Fibroblast of villous mesenchyme (primary cell): ENCODE measurements around the gene BSN. TPM values are rescaled to one million over a fixed set of nuclear protein-coding genes. Genes with fewer than 3 reads are reported as not detected.
A peak's percentile ranks its signal among the peaks of the same experiment; 100 is the strongest.

Experiments
- DNase-seq: peaks from one replicate; pipeline ENCODE4 v3.0.0-alpha.2; 2010; ENCODE audit warnings: low read depth
- H3K4me3 ChIP-seq: 2 replicates; pipeline ENCODE4 v1.5.1; 2011; ENCODE audit warnings: low read depth, mild to moderate bottlenecking, low read length
- total RNA-seq: library from RNA; depleted of rRNA; stranded (reverse); fragments of >200 nt; gene quantifications from 2 replicates; pipeline ENCODE4 v1.2.3, GENCODE V29; 2012
- TF ChIP-seq, protein P1 (sequence below): IDR thresholded peaks from 2 replicates; pipeline ENCODE4 v1.5.1; 2012; ENCODE audit warnings: low read depth, mild to moderate bottlenecking, low read length; ENCODE audit not compliant: insufficient read depth

Gene BSN
- total RNA-seq, 1 donor = under 0.01 TPM

DNA sequence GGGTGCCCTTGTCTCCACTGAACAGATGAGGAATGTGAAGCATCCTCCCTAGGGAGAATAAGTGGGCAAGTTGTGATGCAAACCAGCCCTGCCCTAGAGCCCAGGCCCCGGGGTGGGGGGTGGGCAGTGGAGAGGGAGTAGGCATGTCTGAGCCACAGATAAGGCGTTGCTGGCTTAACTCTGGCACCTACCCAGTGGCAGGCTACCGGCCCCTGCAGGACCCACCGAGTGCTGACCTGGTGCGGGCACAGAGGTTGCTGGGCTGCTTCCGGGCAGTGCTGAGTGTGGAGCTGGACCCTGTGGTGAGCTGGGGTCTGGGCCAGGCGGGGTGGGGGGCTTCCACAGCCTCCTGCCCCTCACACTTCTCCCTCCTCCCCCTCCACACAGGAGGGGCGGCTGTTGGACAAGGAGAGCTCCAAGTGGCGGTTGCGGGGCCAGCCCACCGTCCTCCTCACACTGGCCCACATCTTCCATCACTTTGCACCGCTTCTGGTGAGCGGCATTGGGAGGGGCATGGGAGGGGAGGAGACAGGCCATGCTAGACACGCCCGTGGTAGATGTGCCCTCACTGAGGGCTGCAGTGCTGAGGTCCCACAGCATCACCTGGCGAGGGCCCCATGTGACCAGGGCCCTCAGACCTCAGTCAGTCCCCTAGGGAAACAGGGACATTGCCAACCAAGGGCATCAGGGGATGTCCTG, 145.2 kb downstream of the BSN start:
- TF ChIP-seq, protein P1, sequence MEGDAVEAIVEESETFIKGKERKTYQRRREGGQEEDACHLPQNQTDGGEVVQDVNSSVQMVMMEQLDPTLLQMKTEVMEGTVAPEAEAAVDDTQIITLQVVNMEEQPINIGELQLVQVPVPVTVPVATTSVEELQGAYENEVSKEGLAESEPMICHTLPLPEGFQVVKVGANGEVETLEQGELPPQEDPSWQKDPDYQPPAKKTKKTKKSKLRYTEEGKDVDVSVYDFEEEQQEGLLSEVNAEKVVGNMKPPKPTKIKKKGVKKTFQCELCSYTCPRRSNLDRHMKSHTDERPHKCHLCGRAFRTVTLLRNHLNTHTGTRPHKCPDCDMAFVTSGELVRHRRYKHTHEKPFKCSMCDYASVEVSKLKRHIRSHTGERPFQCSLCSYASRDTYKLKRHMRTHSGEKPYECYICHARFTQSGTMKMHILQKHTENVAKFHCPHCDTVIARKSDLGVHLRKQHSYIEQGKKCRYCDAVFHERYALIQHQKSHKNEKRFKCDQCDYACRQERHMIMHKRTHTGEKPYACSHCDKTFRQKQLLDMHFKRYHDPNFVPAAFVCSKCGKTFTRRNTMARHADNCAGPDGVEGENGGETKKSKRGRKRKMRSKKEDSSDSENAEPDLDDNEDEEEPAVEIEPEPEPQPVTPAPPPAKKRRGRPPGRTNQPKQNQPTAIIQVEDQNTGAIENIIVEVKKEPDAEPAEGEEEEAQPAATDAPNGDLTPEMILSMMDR = no peak
- peak; percentile 31 for DNase-seq
- H3K4me3 ChIP-seq = no peak overlapping the region

DNA sequence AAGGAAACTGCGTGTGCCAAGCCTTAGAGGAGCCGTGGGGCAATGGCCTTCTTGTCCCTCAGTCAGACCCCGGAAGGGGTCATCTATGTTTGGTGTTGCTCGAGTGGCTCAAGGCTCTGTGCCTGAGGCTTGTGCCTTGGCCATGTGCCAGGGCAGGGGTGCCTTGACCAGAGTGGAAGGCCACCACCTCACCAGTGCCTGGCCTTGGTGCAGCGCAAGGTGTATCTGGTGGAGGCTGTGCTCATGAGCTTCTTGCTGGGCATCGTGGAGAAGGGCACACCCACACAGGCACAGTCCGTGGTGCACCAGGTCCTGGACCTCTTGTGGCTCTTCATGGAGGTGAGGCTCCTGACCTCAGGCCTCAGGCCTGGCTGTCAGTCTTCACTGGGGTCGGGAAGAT, 145.7 kb downstream of the BSN start:
- DNase-seq = no peak
- TF ChIP-seq, protein P1 = no peak
- no peak overlapping the region for H3K4me3 ChIP-seq

DNA sequence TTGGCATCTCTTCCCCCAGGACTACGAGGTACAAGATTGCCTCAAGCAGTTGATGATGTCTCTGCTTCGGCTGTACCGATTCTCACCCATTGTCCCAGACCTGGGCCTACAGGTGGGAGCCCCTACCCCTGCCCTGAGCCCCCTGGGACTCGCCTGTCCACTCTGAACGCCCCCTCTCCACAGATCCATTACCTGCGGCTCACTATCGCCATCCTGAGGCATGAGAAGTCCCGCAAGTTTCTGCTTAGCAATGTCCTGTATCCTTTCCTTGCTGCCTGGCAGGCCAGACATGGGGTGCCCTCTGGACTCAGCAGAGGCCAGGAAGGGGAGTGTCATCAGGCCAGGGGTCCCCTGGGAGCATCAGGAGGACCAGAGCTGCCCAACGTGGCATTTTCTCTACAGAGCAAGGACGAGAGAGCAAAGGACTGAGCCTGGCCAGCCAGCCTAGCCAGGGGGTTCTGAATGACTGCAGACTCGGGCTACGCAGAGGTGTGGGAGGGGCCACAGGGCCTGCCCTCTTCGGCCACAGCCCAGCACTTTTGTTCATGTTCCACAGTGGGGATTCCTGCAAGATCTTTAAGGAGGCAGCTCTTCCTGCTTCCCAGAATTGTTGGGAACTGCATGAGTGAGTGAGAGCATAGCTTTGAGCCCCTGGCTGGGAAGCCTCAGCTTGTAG, 146.3 kb downstream of the BSN start:
- no peak for DNase-seq
- H3K4me3 ChIP-seq = no peak overlapping the region
- TF ChIP-seq, protein P1 = no peak

DNA sequence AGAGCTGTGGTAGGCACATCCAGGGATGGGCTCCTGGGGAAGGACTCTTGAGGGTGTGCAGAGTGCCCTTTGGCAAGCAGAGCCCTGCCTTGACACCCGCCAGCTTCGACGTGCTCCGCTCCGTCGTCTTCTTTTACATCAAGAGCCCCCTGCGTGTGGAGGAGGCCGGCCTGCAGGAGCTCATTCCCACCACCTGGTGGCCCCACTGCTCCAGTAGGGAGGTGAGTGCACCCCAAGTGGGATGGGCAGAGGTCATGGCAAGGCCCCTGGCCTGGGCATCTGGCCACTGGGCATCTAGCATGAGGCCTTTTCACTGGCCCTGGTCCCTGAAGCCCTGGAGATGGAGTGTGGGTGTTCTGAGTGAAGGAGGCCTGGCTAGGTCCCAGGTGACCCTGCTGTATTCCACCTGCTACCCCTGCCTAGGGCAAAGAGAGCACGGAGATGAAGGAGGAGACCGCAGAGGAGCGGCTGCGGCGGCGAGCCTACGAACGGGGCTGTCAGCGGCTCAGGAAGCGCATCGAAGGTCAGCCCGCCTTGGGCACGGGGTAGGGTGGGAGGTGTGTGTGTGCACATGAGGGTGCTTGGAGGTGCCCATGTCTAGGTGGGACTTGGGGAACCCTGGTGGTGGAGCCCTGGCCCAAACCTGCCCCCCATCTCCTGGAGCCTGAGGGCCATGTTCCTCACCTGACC, 147.3 kb downstream of the BSN start:
- DNase-seq = no peak
- TF ChIP-seq, protein P1 = peak; percentile 62
- H3K4me3 ChIP-seq = no peak overlapping the region

DNA sequence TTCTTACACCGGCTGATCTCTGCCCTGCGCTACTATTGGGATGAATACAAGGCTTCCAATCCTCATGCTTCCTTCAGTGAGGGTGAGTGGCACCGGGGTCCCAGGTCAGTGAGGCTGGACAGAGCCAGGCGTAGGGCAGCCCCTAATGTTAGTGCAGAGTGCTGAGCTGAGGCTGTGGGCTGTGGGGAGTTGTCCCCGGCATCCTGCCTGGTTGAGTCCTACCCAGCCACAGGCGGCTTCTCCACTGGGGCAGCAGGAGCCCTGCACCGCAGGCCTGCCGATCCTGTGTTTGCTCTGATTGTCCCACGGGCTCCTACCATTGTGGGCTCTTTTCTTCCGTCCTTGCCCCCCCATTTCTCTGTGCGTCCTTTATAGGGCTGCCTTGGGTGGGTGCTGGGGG, 148.4 kb downstream of the BSN start:
- no peak overlapping the region for H3K4me3 ChIP-seq
- no peak for DNase-seq
- TF ChIP-seq, protein P1 = no peak

DNA sequence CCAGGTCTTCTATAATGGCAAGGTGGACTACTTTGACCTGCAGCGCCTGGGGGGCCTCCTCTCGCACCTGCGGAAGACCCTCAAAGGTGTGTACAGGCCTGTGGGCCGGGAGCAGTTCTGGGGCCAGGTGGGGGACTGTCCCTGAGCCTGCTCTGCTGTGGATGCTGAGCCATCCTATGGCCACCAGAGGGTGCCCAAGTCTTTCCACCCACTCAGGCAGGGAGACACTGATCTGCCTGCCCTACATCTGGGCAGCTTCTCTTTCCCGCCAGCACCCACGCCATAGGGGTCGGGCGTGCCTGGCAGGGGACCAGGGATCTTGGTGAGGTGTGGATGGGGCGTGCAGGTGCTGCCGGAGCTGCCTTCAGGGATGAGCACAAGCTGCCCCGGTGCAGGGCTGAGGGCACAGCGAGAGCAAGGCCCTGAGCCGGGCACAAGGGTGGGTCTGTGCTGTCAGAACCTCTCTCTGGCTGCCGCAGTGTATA, 149.2 kb downstream of the BSN start:
- TF ChIP-seq, protein P1 = peak; percentile 85
- peak; percentile 66 for DNase-seq
- no peak overlapping the region for H3K4me3 ChIP-seq
